ENCODE measurements around the gene PAX3.

PAX3 gene

DNA sequence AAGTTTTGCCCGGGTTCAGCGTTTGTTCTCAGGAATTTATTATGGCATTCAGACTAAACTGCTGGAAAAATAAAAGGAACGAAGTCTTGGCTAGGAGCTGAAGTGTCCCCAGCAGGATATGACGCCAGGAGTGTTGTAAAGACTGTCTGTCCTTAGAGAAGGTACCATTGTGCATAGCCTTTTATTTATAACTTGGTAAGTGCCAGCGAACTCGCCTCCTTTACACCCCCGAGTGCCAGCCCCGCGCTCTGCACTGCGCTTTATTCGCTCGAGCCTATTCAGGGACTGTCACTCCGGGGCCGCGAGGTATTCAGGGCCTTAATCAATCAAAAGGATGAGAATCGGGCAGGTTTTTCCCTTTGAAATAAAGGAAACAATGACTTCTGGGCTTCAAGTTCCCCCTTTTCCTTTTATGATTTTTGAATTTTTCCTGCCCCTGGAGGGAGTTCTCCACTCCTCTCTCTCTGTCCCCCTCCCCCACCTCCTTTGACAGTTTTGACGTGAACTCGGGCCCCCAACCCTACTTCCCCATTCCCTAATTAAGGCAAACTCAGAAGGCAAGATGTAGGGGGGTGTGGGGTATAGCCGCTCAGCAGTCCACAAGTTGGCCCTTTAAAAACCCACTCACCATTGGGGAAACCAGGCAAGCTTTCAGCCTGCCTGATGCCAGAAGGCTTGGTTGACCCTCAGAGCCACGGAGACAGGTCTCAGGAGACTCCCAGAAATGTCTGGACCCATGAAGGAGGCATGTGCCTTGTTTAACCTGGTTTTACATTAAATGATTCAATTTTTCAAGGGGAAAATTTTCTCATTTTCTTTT is 1.3 kb upstream of the PAX3 start:
- no peak overlapping the region for H3K4me3 ChIP-seq (ENCODE audit: low read depth, low read length)
- no peak for DNase-seq (ENCODE audit: low read depth)

DNA sequence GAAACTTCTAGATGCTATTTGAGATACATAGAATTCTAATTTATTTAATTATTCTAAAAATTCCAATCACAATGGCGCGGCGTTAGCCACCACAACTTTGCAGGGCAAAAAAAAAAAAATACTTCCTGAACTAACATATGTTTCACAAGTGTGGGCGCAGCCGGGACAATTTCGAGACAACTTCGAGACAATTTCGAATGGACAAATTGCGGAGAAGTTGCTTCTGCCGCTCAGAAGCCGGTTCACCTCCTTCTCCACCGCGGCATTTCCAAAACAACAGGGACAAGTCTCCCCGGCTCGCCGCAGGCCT is 842 bp downstream of the PAX3 start:
- DNase-seq (ENCODE audit: low read depth), result no peak
- H3K4me3 ChIP-seq (ENCODE audit: low read depth, low read length), result peak overlapping the region; percentile 31

DNA sequence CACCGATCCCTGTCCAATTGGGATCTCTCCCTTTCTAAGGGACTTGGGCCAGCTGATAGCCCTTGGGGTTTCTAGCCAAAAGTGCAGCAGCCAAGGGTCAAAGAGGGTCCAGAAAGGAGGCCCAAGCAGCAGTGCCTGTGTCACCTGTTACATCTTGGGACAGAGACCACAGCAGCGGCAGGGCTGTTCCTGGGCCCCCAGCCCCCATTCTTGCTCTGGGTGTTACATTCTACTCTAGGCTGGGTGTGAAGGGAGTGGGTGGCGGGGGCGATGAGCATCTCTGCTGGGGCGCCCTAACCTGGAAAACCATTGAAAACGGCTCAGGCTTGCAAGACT is 1.2 kb downstream of the PAX3 start:
- DNase-seq (ENCODE audit: low read depth), result no peak
- H3K4me3 ChIP-seq (ENCODE audit: low read depth, low read length), result no peak overlapping the region

DNA sequence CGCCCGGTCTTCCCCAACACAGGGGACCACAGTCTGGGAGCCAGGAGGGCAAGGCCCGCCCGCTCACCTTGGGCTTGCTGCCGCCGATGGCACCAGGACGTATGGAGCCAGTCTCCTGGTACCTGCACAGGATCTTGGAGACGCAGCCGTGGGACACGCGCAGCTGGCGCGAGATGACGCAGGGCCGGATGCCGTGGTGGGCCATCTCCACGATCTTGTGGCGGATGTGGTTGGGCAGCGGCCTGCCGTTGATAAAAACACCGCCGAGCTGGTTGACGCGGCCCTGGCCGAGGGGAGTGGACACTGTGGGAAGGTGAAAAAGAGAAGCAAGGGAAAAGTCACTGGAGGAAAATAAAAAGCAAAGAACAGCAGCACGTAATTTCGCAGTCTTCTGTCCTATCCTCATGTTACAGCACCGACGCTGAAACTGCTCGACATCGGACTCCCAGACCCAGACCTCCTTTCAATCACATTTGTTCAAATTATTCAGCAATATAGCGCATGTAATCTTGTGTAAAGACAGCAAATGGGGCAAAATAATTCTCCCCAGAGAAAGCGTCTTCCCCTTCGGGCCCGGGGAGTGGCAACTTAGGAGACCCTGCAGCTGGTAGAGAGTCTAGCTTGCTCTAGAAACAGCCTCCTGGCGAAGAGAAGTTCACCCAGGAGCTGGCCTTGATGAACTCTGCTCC is 1.7 kb downstream of the PAX3 start:
- DNase-seq (ENCODE audit: low read depth), result no peak

DNA sequence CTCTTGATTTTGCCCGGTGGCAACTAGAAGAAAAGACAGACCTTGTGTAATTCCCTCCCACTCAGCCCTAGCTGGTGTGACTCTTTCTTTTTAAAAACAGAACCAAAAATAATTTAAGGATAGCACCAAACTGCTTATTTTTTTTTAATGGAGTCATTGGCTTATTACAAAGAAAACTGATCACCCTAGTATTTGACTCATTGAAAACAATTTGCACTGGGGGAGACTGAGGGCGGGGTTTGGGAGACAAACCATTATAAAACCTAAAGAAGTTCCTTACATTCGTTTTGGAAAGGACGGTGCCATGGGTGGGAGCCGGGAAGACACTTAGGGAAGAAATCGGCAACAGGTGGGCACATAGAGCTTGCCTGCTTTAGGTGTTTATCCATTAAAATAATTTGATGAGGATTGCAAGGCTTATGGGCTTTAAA is 2.5 kb downstream of the PAX3 start:
- no peak overlapping the region for H3K4me3 ChIP-seq (ENCODE audit: low read depth, low read length)
- no peak for DNase-seq (ENCODE audit: low read depth)

More for the DNA sequence above, 1.7 kb downstream of the PAX3 start:
- no peak overlapping the region for H3K4me3 ChIP-seq (ENCODE audit: low read depth, low read length)

DNA sequence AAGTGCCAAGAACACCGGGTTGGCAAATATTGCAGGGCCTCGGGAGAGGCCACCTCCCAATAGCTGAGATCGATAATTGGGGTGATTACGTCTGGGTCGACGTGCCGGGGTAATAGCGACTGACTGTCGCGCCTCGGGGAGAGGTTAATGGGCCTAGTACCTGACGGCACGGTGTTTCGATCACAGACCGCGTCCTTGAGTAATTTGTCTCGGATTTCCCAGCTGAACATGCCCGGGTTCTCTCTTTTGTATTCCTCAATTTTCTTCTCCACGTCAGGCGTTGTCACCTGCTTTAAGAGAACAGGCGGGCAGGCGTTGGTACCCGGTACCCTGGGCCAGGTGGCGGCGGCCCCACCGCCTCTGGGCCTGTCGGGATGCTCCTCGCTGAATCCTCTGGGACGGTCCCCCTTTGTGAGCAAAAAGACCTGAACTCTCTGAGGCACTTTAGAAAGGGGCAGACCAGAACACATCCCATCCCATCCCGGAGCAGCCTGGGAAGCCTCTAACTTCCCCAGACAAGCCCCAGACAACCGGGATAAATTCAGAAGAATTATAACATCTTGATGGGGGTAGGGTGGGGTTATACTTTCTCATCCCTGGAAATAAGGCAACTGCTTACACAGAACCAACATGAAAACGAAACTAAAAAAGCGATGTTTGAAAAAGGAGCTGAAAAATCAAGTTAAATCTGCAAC is 3.3 kb downstream of the PAX3 start:
- DNase-seq (ENCODE audit: low read depth), result no peak
- peak overlapping the region; percentile 31 for H3K4me3 ChIP-seq (ENCODE audit: low read depth, low read length)

DNA sequence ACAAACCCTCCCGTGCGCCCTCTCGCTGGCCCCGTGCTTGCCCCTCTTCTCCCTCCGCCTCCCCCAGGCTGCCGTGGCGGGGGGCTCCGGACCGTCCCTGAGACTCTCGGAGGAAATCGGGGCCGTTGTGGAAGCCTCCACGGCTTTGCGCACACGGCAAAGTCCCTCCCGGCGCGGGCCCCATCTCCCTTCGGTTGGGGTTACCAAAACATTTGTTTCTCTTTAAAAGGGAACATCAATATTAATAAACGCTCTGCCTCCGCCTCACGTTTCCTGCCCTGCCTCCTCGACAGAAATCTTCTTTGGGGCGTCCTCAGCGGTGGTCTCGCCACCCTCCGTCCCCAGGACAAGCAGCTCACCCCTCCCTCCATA is 3.8 kb downstream of the PAX3 start:
- DNase-seq (ENCODE audit: low read depth), result no peak
- peak overlapping the region; percentile 31 for H3K4me3 ChIP-seq (ENCODE audit: low read depth, low read length)

DNA sequence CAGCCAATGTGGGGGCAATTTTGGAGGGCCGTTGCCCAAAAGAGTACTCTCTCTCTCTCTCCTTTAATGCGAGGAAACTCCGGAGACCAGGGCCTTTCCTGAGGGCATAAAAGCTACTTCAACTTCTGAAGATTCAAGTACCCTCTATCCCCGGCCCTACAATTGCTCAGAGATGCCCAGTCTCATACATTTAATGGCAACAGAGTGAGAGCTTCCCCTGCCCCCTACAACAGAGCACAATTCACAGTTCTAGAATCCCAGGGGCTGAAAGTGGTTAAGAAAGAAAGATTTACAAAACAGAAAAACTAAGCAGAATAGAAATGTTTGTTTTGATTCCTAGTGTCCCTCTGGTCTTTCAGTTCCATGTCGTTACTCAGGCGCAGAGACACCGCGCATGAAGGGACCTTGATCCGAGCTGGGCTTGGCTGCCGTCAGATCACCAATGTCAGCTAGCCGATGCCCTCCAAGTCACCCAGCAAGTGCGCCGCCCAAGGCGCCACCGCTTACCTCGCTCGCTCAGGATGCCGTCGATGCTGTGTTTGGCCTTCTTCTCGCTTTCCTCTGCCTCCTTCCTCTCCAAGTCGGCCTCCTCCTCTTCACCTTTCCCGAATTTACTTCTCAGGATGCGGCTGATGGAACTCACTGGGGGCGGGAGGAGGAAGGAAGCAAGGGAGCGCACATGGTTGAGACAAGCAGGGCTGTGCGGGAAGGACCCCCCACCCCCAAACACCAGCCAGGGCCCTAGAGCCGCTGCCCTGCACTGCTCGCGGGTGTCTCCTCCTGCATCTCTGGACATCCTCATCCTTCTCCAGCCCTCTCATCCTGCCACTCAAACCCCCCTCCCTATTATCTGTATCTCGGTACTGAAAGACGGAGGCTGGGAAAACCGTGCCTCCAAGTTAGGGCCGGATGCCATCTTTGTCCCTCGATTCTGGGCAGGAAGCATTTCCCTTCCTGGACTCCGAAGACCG is 4.9 kb downstream of the PAX3 start:
- no peak for DNase-seq (ENCODE audit: low read depth)
- no peak overlapping the region for H3K4me3 ChIP-seq (ENCODE audit: low read depth, low read length)

DNA sequence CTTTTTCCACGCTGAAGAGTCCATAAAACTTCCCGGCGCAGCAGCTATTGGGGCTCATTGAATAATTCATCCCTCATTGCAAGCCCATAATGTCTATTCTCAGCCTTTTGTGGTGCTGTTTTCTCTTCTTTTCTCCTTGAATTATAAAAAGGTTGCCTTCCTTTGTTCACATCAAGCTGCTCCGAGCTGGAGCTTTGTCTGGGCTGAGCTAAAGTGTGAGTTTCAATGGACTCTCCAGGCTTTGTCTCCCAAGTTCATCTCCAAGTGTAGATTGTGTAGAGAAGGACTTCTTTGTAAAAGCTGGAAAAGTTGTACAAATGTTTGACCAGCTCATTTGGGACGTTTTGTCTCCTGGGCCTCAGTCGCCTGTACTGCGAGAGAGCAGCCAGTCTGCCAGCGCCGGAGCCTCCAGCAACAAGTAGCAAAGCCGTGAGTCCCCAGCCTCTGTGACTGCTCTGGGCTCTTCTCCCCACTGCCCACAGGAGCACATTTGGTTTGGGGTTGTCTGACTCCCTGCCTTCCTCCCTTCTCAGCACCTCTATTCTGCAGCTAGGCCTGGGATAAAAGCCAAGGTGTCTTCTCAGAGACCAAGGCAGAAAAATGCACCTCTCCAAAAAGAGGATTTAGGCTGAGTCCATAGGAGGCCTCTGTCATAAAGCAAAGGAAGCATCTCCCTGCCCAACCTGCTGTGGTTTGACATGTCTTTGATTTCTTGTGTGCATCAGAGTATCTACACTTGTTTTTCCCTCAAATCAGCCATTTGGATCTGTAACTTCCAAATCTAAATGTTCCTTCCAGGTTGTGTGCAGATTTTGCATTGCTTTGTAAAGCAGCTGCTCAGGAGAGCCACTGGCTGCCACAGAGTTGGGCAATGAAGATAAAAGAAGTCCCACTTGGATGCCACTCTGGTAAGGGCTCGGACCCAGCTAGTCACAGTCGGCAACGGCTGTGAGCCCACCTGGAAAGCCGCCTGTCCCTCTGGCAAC is 6.4 kb downstream of the PAX3 start:
- no peak for DNase-seq (ENCODE audit: low read depth)
- no peak overlapping the region for H3K4me3 ChIP-seq (ENCODE audit: low read depth, low read length)

DNA sequence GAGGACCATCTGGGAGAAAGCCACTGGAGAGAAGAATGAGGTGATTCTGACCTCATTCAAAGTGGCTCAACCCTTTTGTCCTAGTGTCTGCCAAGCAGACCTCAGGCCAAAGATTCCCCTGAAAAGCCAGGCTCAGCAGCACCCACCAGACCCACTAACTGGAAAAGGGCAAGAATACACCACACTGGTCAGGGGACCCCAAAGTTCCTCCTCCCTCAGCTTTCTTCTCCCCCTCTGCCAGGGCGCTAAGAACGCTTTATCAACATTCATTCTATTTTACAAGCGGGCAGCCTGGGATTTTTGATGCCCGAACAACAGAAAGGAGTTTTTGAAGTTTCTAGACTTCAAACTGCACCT is 7.3 kb downstream of the PAX3 start:
- H3K4me3 ChIP-seq (ENCODE audit: low read depth, low read length), result no peak overlapping the region
- DNase-seq (ENCODE audit: low read depth), result no peak

DNA sequence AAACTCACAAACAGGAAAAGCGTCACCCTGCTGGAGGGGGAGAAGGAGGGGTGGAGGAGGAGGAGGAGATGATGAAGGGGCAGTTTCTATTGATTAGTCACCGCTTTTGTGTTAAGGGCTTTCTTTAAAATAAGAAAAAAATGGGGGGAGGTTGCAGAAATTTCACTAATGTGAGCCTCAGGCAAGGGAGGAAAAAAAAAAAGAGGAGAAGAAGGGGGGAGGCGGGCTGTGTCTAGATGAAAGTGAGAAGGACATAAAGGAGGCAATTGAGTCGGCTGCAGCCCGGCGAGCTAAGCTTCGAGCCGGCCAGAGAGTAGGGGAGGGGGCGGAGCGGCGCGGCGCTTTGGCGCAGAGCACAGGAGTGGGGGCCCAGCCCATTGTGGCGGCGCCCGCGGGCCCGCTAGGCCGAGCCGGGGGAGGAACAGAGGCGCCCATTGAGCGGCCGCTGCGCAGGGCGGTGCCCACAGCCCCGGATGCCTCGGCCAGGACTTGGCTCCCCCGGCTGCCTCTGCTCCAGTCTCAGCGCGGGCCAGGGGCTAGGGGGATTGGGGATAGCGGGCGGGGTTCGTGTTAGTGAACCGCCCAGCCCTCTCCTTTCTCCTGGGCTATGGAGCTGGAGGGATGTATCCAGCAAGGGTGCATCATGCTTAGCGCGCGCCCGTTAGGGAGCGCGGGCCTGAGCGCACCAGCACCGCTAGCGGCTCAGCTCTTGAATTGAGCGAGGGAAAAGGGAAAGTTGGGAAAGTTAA is 7.9 kb downstream of the PAX3 start:
- no peak for DNase-seq (ENCODE audit: low read depth)
- peak overlapping the region; percentile 32 for H3K4me3 ChIP-seq (ENCODE audit: low read depth, low read length)

DNA sequence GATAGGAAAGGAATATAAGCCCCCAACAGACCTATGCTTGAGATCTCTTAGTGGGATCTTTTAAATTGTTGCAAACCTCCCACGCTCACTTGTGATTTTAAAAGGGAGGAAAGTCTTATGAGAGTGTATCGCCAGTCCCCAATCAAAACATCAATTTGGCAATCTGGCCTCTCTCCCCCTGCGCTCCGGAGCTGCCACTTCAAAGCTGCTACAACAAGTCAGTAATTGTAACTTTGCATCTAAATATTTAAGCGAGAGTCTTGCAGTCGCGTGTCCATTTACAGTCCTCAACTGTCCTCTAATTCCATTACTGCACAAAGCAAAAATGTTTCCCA is 8.4 kb downstream of the PAX3 start:
- H3K4me3 ChIP-seq (ENCODE audit: low read depth, low read length), result no peak overlapping the region
- DNase-seq (ENCODE audit: low read depth), result no peak

DNA sequence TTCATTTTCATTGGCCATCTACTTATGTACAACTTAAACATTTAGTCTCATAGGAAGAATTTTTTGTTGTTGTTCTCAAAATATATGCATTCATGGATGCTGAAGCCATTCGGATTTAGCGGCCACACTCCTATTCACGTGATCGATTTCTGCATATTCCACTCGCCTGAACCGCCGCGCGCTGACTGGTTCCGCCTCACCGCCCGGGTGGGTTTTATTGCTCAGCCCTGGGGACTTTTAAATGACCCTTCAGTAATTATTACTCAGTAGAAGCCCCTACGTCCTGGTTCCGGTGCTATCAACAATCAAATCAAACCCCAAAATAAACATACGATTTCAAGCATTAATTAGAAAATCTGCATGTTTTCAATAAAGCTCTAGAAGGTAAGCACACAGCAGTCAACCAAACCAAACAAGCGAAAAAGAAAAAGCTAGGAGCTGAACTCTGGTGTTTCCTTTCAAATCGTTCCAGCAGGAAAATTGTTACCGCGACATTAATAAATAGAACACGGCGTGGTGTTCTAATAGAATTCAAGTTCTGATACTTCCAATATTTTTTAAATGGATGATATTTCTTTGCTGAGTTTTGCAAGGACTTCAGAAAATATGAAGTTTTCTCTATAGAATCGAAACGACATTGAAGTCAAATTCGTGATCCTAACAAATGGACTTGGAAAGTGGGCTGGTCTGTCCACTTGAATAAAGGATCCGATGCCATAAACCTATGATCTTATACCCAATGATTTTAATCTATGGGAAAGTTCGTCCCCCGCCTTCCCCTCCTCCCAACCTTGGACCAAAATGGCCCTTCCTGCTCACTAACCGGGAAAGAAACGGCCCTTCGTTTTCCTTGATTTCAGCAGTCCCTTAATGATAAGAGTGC is 9.3 kb downstream of the PAX3 start:
- no peak for DNase-seq (ENCODE audit: low read depth)
- H3K4me3 ChIP-seq (ENCODE audit: low read depth, low read length), result no peak overlapping the region

DNA sequence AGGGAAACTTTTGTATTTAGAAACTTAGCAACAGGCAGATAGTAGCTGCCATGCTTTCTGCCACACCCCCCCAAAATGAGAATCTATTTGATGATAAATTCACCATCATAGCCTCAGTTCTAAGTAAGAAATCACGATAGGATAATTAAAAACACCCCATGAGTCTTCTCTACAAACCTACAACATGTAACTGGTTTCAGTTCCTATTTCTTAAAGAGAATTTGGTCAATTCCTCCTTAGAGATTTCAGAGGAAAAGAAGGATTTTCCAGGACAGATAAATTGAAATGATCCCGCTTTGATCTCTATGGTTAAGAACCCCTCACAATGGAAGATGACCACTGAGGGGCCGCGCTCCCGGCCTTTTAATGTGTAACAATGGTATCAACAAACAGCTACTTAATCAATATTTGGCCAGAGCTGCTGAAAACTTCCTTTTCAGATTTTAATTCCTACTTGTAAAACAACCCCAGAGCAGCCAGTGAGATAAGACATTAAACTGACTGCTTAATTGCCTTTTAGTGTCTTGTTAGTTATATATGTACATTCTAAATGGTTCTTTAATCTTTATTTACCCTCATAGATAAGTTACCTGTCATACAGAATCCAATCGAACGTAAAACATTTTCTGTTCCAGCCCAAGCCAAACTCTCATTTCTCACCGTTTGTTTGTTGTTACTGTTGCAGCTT is 10.1 kb downstream of the PAX3 start:
- DNase-seq (ENCODE audit: low read depth), result no peak
- no peak overlapping the region for H3K4me3 ChIP-seq (ENCODE audit: low read depth, low read length)

DNA sequence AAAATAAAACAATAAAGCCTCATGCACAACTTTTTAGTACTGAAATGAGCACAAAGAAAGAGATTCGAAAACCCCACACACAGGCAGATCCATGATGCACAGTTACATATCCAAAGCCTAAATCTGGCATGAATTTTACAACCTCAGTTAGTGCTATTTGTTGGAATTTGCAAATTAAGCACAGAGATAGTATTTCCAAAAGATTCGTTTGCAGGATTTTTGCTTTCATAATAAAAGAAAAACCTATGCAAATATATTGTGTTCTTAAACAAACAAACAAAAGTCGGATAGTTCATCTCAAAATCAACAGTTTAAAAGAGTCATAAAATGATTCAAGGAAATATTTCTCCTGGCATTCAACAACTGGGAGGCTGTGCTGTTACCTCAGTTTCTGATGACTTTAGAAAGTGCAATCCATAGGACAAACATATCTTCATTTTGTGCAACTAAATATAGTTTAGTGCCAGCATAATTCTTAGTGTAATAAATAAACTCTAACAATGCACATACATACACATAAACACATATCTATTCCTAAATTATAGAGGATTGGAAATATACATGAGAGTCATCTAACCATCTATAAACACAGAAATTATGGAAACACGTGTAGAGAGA is 10.8 kb downstream of the PAX3 start:
- H3K4me3 ChIP-seq (ENCODE audit: low read depth, low read length), result no peak overlapping the region
- DNase-seq (ENCODE audit: low read depth), result no peak

DNA sequence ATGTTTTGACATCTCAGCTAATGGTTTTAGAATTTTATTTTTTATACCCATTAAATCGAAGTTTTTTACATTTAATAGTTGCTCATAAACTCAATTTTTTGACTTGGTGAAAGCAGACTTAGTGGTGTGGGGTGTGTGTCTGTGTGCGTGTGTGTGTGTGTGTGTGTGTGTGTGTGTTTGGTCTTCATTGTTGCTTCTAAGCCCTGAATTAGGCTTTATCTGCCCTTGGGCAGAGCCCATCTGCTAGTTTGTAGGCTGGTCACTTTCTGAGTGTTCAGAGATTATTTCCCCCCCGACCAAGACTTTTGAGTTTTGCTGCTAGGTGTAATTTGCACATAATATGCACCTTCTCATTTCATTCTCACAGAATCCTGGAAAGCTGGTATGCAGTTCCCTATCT is 14.3 kb downstream of the PAX3 start:
- H3K4me3 ChIP-seq (ENCODE audit: low read depth, low read length), result no peak overlapping the region
- DNase-seq (ENCODE audit: low read depth), result no peak

Data from skeletal muscle cell (primary cell).